Measurements from ENCODE around the gene NRG3.

NRG3 gene

DNA sequence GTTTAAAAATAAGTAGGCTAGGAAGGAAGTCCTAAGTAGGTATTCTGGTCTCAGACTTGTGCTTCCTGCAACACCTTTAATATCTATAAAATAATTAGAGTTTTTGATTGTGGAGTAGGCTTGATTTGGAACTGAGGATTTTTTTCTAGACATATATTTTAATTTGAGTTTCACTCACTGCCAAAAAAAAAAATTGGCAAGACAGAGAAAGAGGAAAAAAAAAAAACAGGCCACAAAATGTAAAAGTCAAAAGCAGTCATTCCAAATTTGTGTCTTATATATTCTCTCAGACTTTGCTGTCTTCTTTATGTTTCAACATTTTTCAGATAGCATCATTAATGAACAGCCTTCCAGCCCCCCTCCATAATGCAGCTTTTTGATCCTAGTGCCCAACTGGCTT, 346.1 kb downstream of the NRG3 start:
- DNase-seq (ENCODE audit: low read depth), result no peak

- DNase-seq (ENCODE audit: low read depth), result no peak
These were observed 346.7 kb downstream of the NRG3 start for GRCh38 chr10:82221601-82222149.

GRCh38 chr10:82228701-82229100, 353.7 kb downstream of the NRG3 start:
- no peak for DNase-seq (ENCODE audit: low read depth)

- DNase-seq (ENCODE audit: low read depth), result no peak
These were observed 359.2 kb downstream of the NRG3 start for GRCh38 chr10:82234173-82234572.

DNA sequence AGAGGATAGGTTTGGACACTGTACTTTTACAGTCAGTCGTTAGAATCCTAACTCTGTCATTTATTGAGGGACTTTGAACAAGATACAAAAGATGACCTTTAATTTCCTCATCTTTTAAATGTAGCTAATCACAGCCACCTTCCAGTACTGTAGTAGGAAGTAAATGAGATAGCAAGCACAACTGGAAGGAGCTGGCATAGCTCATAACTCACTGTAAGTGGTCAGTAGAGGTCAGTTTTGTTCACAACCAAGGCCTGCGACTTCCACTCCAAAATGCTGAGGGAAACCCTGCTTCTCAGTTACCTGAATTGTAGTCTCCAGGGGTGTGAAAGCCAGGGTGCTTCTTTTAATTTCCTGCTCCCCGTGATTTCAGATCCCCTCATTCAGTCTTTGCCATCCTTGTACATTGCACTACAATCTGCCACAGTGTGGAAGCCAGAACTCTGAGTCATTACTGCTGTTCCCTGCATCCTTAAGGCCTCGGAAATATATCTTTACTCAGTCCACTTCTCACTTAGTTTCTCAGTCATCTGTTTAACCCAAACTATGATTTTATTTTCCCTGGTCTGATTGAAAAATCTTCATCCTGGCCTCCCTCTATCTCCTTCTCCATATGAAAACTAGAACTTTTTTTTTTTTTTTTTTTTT, 361.2 kb downstream of the NRG3 start:
- DNase-seq (ENCODE audit: low read depth), result no peak

DNA sequence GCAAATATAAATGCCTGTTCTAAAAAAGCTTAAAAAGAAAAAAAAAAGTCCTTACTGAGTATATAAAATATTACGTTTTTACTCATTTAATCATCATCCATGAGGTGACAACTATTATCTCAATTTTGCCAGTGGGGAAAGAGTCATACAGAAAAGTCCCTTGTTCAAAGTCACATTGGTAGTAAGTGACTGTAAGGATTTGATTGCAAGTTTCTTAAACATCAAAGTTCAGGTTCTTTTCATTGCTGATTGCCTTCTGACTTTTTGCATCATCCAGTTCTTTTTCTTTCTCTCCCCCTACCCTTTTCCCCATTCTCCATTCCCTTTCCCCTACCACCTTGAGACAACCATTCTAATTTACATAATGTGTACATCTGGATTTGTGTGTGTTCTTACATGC, 363.3 kb downstream of the NRG3 start:
- no peak for DNase-seq (ENCODE audit: low read depth)

GRCh38 chr10:82240408-82240807, 365.4 kb downstream of the NRG3 start:
- DNase-seq (ENCODE audit: low read depth), result no peak

- DNase-seq (ENCODE audit: low read depth), result no peak
These were observed 367.8 kb downstream of the NRG3 start for GRCh38 chr10:82242778-82243177.

DNA sequence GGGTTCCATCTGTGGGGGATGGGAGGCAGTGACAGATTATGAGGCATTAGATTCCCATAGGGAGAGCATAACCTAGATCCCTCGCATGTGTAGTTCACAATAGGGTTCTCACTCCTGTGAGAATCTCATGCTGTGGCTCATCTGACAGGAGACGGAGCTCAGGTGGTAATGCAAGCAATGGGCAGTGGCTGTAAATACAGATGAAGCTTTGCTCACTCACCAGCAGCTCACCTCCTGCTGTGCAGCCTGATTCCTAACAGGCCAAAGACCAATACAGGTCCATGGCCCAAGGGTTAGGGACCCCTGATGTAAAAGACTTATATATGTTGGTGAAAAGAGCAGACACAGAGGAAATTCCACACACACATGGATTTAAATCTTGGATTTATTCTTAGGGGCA, 370.2 kb downstream of the NRG3 start:
- no peak for DNase-seq (ENCODE audit: low read depth)

- no peak for DNase-seq (ENCODE audit: low read depth)
These were observed 371.0 kb downstream of the NRG3 start for GRCh38 chr10:82245906-82246560.

DNA sequence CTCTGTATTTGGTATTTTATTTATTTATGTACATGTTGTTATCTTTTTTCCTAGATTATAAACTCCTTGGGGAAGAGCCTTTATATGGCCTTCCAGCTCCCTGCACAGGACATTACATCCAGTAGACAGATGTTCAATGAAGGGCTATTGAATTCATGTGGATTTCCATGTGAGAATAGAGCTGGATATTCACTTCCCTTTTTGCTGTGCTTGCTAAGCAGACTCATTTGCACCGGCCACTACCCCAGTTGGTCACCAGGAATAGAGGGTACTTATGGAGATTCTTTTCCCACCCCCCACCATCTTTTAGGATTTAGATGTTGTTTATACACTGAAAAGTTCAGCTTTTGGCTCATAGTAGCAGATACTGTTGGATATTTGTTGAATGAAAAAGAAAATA, 374.1 kb downstream of the NRG3 start:
- no peak for DNase-seq (ENCODE audit: low read depth)

- DNase-seq (ENCODE audit: low read depth), result no peak
These were observed 376.4 kb downstream of the NRG3 start for GRCh38 chr10:82251222-82251906.

DNA sequence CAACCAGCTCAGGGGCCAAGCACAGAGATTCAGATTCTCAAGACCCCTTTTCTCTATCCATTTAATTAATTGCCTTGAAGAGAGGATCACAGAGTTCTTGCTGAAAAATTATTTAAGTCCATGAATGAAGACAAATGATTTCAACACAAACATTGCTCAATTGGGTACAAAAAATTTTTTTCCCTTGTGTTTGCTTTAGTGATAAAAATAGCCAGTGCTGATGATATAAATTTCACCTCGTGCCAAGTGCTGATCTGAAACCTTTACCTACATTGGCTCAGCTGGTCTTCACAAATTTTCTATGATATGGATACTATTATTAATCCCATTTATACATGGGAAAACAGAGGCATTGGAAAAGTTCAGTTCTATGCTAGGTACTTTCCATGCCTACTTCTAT, 377.1 kb downstream of the NRG3 start:
- no peak for DNase-seq (ENCODE audit: low read depth)

- DNase-seq (ENCODE audit: low read depth), result no peak
These were observed 379.2 kb downstream of the NRG3 start for GRCh38 chr10:82254237-82254636.

GRCh38 chr10:82256275-82256674, 381.3 kb downstream of the NRG3 start:
- no peak for DNase-seq (ENCODE audit: low read depth)

DNA sequence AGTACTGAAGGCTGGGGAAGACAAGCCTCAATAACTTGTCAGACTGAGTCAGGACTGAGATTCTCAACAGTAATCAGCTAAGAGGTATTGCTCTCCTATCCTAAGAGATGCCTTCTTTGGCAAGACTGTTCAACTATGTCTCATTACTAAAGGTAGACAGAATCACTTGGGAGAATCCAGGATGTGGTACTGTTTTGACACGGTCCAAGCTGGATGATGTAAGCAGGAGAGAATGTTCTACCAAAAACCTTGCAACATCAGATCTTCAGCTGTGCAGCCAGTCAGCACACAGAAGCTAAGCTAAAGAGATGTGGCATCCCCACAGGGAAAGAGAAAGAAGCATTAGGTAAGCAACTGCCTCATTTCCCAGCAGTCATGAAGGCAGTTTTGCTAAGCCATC, 391.4 kb downstream of the NRG3 start:
- DNase-seq (ENCODE audit: low read depth), result no peak

GRCh38 chr10:82267014-82267413, 392.0 kb downstream of the NRG3 start:
- no peak for DNase-seq (ENCODE audit: low read depth)

GRCh38 chr10:82267465-82267864, 392.5 kb downstream of the NRG3 start:
- DNase-seq (ENCODE audit: low read depth), result no peak

- no peak for DNase-seq (ENCODE audit: low read depth)
These were observed 393.0 kb downstream of the NRG3 start for GRCh38 chr10:82267960-82268359.

DNA sequence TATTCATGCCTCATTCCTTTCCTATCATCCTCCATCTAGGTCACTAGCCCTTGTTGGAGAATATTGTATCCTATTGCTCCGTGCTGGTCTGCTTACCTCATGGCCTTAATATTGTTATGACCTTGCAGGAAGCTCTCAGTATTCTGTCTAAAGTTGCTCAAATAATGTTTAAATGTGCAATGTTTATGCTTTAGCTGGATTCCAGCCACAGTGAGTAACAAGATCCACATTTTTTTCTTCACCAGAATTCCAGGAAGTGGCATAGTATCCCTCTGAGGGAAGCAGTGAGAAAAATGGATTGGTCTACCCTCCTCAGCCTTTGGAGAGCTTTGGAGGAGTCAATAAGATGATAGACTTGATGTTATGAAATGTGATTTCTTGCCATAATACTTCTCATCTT, 402.6 kb downstream of the NRG3 start:
- DNase-seq (ENCODE audit: low read depth), result no peak

DNA sequence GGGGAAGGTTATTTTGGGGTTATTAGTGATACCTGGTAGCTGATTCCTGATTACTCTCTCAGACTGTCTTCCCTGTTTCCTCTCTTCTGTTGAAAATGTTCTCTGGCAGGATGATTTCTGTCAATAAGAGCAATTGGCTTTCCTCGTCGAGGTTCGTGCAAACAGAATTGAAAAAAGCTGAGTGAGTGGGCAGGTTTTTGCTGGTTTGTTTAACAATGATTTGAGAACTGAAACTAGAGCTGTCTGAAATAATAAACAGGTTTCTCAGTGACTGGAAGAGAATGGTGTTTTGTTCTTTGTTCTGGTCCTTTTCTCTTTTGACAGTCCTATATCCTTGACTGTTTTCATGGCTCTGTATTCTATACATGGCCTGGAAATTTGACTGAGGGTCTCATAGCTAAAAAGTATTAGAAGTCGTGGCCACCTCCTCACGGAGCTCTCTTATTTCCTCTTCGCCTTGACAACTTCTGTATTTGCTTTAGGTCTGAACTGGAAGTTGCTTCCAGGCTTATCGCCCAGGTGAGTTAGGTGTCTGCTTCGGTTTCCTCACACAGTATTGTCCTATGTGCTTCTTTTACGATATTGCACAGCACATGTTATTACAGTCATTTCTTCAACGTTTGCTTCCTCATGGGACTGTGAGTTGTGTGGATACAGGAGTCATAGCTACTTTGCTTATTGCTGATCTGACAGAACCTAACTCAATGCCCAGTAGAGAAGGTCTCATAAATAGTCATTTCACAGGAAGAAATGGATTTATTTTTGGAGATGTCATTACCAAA, 403.6 kb downstream of the NRG3 start:
- DNase-seq (ENCODE audit: low read depth), result no peak

DNA sequence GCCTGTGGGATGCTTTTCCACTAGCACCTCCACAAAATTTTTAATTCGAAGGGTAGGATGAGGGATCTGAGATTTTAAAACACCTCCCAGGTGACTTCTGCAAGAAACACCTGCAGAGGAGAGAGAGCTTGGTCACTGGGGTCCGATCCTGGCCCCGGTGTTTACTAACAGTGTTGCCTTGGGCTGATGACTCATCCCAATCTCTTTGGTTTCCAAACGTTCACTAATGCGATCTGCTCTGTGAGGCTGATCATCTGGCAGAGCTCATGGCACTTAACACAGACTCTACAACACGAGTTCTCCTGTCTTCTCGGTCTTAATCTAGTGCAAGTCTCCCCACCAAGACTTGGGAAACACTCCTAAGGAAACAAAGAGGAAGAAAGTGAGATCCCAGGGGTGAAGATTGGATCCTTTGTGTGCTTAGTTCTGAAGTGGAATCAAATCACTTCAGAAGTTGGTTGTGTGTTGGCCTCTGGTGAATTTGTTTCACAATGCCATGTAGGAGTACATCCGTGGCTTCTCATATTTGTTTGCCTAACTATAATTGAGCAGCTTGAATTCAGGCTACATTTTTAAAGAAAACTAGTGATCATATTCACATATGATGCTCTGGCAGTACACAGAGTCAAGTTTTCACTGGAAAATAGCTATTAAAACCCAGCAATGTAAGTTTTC, 407.9 kb downstream of the NRG3 start:
- no peak for DNase-seq (ENCODE audit: low read depth)

All from ELR (cell line).